Cortex of kidney (tissue), 1 donor: ENCODE results near the gene PRODH2.

Source experiments
- DNase-seq: peaks from one replicate; lab custom pipeline; 2025; lab: John Stamatoyannopoulos, UW

The PRODH2 gene

DNA sequence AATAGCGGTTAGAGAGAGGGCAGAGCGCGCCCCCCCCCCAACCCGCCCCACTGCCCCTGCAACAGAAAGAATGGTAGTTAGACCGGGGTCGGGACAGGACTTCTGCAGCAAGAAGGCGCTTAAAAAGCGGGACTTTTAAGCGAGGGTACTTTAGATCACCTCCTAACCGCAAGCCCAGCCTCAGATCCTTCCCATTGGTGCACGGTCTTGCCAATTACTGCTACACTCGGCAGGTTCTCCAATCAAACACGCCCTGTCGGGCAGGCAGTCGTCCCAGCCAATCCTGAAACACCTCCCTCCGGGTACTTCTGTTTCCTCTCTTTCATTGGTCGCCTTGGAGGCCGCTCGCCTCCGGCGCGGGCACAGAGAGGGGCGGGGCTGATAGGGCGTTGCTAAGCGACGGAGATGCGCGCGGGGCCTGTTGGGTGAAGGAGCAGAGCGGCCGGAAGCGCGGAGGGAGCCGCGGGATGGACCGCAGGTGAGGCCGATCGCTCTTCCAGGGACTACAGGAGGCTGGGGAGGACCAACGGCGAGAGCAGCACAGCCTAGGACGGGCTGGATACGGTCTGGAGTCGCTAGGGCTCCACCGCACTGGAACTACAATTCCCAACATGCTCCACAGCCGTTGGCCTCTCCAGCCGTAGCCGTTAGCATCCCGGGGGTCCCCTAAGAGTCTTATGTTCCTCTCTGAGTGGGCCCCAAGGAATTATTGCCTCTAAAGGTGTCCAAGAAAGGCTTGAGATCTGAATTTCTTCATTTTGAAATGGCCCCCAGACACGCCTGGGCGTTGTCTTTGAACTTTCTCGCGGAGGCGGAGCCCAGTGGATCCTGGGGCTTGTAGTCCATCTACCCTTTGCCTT, 54.7 kb downstream of the PRODH2 start, which contains the start of gene PROSER3:
PROSER3 (plus strand) TSS at position 428 of the 860 bp plus-strand sequence; CDS start at position 468, 40 bp downstream.
- DNase-seq, result peak; percentile 60

DNA sequence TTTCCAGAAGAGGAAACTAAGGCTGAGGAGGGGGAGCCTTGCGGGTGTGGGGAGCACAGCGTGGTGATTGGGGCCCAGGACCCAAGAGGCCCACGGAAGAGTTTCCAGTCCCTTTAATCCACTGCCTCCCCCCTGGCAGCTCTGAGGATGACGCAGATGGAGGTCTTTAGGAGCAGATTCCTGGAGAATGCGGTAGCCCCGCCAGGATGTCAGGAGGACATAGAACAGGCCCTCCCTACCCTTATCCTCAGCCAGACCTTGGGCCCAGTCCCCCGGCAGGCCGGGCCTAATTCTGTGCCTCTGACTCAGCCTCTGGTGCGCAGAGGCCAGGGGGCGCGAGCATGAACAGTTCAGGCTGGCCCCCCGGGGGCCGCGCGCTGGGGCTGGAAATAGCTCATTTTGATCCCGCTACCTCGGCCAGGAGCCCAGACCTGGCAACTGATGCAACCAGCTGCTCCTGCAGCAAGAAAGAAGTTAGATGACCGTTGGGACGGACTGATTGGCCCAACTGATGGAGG, 55.4 kb downstream of the PRODH2 start:
- DNase-seq, result no peak

DNA sequence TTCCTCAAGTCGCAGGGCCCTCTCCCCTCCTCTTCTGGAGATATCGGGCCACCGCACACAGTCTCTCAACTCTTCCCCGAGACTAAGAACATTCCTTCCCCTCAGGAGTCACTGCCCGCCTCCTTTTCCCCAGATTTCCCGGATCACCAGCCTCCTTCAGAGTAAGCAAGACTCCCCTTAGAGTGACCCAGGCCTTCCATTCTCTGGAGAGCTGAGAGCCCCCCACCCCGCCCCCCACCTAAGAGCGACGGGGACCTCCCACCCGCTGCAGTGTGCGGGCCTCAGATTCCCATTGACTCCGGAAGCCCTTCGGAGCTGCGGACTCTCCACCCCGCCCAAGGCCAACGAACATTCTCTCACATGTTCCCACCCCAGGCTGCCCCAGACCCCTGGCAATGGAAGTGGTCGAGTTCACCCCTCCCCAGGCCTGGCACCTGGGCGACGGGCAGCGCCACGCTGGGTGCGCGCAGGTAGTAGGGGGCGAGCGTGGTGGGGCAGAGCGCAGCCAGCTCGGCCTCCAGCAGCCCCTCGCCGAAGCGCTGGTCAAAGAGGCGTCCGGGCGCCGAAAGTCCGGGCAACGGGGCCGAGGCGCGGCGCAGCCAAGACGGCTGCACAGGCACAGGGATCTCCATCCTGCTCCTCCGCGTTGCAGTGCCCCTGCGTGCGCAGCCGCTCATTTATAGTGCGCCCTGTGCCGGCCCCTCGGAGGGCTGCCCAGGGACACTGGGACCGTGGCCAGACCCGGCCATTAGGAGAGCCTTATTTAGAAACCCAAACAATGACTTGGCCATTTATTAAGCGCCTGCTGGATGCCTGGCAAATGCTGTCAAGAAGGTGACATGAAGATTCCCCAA, 56.0 kb downstream of the PRODH2 start, which contains the start of gene HSPB6:
HSPB6 (minus strand) TSS at position 653 of the 854 bp plus-strand sequence; CDS start at position 632, 21 bp downstream.
- no peak for DNase-seq

DNA sequence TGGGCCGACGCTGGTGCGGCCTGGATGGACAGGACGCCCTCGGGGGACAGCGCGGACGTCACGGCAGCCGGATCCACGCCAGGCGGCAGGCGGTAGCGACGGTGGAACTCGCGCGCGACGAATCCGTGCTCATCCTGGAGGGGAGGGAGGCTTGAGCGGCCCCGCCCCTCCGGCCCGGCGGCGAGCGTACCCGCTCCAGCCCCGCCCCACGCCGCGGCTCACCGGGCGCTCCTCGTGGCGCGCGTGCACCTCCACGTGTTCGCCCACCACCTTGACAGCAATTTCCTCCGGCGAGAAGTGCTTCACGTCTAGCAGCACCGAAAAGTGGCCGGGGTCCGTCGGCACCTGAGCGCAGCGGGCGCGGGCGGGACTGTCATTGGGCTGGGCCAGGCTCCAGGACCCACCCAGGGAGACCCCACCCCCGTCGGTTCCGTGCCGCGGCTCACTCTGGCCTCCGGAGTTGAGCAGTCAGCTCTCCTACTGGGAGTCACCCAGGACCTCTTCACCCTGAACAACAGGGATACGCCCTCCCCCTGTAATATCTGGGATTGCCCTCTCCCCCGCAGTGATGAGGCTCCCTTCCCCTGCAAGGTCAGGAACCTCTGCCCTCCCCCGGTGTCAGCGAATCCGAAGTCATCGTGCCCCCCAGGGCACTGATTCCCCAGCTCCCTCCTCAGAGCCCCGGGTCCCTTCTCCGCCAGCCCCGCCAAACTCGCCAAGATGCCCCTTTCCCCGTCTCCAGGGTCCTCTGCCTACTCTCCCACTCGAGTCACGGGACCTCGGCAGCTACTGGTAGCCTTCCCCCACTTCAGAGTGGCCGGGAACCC, 56.9 kb downstream of the PRODH2 start:
- DNase-seq, result no peak

DNA sequence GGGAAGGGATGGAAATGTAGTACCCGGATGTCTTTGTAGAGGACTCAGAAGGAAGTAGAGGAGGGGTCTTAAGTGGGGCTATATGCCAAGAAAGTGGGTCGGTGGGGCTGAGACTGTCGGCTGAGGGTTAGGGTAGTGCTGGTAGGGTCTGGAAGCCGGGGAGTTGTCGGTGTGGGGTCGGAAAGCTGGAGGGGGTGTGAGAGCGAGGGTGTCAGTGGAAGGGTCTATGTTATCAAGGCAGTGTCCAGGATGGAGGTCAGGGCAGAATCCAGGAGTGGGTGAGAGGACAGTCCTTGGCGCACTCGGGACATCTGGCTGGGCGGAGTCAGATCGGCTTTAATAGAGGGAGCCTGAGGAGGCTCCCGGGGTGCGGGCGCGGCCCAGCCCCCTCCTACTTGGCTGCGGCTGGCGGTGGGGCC, 57.5 kb downstream of the PRODH2 start:
- no peak for DNase-seq

DNA sequence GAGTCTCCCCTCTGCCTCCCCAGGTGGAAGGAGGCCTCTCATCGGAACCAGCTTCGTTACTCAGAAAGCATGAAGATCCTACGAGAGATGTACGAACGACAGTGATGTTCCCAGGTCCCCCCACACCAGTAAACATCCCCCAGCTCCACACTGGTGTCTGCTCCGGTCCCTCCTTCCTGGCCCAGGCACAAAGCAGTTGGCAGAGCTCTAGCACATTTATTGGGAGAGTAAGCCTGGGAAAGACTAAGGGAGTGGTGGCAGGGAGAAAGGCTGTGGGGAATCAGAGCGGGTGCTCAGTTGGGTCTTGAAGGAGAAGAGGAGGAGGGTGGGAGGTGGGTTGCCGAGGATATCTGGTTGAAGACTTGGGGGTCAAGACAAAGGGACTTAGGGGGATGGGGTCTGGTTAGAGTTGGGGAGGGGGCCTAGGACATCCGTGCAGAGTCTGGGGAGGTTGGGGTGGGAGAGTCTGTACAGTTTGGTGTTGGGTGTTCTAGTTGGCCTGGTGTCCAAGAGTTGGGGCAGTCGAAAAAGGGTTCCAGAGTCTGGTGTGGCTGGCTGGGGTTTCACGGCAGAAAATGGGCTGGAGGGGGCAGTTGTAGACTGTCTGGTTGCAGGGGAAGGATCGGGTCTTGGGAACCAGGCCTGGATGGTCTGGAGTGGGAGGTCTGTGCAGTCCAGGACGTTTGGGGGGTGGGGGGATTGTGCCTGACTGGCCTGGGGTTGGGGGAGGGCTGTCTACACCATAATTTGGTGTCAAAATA, 58.1 kb downstream of the PRODH2 start:
- DNase-seq, result no peak

DNA sequence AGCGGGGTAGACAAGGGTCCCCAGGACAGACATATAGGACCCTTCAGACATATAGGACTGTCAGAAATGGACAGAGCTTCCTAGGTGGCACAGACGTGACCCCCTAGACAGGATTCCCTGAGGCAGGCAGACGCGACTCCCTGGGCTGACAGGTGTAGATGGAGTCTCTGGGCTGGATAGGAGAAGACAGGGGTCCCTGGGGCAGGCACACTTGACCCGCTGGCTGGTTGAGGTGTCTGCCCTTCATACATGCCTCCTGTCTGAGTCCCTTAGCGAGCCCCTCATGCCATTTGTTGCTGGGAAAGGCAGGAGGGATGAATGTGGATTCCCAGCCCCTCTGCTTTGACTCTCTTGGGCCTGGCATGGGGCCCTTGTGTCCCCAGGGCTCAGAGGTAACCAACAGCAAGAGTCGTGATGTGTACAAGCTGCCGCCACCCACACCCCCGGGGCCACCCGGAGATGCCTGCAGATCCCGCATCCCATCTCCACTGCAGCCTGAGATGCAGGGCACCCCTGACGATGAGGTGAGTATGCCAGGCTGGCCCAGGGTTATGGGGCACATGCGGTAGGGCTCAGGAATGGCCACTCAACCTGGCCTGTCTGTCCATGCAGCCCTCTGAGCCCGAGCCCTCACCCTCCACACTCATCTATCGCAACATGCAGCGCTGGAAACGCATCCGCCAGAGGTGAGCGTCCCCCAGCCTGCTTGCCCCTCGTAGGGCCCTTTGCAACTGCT, 58.8 kb downstream of the PRODH2 start:
- no peak for DNase-seq

DNA sequence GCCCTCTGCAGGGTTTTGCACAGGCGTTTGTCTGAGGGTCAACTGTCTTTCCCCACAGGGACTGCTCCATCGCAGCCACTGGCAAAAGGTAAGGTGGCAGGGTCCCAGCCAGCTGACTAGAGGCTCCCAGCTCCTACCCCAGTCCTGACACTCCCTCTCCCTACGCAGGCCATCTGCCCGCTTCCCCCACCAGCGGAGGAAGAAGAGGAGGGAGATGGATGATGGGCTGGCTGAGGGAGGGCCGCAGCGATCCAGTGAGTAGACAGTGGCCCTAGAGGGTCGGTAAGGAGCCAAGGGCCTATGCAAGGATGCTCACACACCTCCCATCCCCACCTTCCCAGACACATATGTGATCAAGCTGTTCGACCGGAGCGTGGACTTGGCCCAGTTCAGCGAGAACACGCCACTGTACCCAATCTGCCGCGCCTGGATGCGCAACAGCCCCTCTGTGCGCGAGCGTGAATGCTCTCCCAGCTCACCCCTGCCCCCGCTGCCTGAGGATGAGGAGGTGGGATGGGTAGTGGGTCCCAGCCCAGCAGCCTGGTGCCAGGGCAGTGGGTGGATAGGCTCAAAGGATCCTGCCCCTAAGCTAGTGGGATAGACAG, 59.8 kb downstream of the PRODH2 start:
- no peak for DNase-seq

DNA sequence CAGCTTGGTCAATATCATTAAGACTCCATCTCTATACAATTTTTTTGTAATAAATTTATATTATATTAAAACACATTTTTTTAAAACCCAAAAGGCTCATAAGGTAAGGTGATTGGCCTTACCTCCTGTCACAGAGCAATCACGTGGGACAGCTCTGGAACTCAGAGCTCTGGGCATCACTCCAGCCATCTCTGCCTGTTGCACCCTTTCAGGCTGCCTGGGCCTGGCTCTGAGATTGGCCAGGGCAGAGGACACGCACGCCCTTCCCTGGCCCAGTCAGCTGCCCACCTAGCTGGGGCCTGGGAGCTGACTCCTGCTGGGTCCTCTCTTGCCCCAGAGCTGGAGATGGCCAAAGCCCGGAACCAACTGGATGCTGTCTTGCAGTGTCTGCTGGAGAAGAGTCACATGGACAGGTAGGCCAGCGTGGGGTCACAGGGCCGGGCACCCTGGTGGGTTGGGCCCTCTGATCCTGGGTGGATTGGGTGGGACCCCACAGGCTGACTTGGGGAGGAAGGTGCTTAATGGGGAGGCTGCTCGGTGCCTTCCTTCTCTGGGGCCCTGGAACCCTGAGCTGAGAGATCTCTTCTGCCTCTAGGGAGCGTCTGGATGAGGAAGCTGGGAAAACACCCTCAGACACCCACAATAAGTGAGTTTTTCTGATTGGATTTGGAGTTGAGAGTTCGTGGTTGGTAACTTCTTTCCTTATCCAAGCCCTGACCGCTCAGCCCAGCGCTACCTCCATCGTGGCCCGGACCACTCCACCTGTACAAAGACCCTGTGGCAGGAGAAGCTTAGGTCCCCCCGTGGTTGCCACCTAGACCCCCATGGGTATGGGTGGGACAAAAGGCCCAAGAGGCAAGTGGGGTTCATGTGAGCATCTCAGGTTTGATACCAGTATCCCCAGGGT, 60.6 kb downstream of the PRODH2 start:
- no peak for DNase-seq

DNA sequence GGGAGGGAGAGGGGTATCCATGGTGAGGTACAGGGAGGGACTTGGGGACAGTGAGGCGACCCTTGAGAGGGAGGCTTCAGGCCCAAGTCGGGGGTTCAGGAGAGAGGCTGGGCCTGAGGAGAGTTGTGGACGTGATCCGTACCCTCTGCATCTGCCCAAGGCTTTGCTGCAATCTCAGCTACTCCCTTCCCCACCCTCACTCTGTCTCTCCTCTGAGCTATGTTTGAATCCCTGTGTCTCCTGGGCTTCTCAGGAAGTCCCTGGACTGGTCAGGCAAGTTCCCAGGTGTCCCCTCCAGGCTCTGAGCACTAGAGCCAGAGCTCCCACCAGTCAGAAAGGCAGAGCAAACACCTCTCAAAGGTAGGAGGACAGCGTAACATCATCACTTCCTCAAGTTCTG, 62.5 kb downstream of the PRODH2 start:
- DNase-seq, result no peak
